Activated CD4-positive, alpha-beta T cell treated with anti-CD3 and anti-CD28 coated beads, Interleukin-2, amount 10 ng/mL, durations not matched to agents 24 days and 14 days (primary cell): ENCODE data around the gene CTSO. TPM values are rescaled to one million over a fixed set of nuclear protein-coding genes. Genes with fewer than 3 reads are reported as not detected.
"Not testable (repeated sequence)": the region's sequence is repeated elsewhere in the genome, so short reads cannot be mapped to it uniquely, and the experiment has no call there.

Experiments
- DNase-seq: peaks from one replicate; pipeline ENCODE4 v3.0.0; 2022
- H3K27ac Mint-ChIP-seq: one replicate; pipeline ENCODE4 v1.8.0; 2022; ENCODE audit warnings: mild to moderate bottlenecking, mixed read lengths
- H3K27me3 Mint-ChIP-seq: one replicate; pipeline ENCODE4 v1.8.0; 2022; ENCODE audit warnings: mixed read lengths
- H3K36me3 Mint-ChIP-seq: one replicate; pipeline ENCODE4 v1.8.0; 2022; ENCODE audit warnings: low read depth, mild to moderate bottlenecking, mixed read lengths
- H3K4me1 Mint-ChIP-seq: one replicate; pipeline ENCODE4 v1.8.0; 2021; ENCODE audit warnings: mixed read lengths
- H3K4me3 Mint-ChIP-seq: one replicate; pipeline ENCODE4 v1.8.0; 2022; ENCODE audit warnings: mild to moderate bottlenecking, moderate library complexity, mixed read lengths
- H3K9me3 Mint-ChIP-seq: one replicate; pipeline ENCODE4 v1.8.0; 2021; ENCODE audit warnings: mixed read lengths
- intact Hi-C: fragments of 100-400 bp; cut with micrococcal nuclease; formaldehyde crosslinking; loops from one replicate; pipeline ENCODE4 v1.15.1; 2023
- total RNA-seq: library from RNA; stranded (reverse); gene quantifications from 2 replicates; pipeline ENCODE4 v1.2.3, GENCODE V29; 2022

Gene CTSO
- total RNA-seq, 1 donor from 2014 or later = 0.93 TPM

GRCh38 chr4:155908187-155909139, 45.2 kb downstream of the CTSO start:
- Mint-ChIP-seq H3K9me3 (no peaks in the 10 kb centered on the region), H3K27ac (no peak overlapping the region), H3K4me1 (peaks cover 10% of the 10 kb centered on the region), H3K36me3 (no peaks in the 10 kb centered on the region), H3K4me3 (no peak overlapping the region), H3K27me3 (peaks cover 4% of the 10 kb centered on the region)
- intact Hi-C loops = no loop called here
- no peak for DNase-seq

GRCh38 chr4:155907556-155907955, 46.1 kb downstream of the CTSO start:
- Mint-ChIP-seq H3K27me3 (peaks cover 4% of the 10 kb centered on the region), H3K27ac (no peak overlapping the region), H3K36me3 (no peaks in the 10 kb centered on the region), H3K9me3 (no peaks in the 10 kb centered on the region), H3K4me1 (peaks cover 10% of the 10 kb centered on the region), H3K4me3 (no peak overlapping the region)
- no peak for DNase-seq
- intact Hi-C loops = no loop called here

DNA sequence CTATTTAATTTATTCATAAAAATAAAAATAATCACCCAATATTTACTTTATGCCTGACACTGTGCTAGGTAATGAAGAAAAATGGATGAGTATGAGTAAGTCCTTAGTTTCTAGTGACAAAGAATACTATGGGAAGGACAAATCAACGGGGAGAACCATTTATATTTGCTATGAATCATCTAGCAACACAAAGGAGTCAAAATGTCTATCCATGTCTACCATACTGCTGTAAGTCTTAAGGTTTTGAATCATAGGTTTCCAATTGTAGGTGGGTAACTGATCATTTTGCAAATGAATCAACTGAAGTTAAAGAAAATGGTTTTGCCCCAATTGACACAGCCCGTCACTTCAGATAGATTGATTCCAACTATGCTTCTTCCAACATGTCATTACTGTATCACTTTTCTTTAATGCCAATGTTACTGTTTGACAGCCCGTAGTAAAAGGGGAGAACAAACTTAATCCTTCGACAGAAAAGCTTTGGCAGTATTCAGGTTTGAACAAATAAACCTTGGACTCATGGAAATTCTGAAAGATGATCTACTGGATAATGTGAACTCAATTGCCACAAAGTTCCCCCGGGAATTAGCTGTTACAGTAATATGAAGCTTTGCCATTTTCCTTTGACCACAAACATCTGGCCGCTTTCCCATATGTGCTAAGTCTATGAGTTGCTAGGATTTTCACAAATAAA, 47.0 kb downstream of the CTSO start:
- Mint-ChIP-seq H3K4me3 (no peak overlapping the region), H3K27me3 (peaks cover 4% of the 10 kb centered on the region), H3K4me1 (peaks cover 8% of the 10 kb centered on the region), H3K36me3 (no peaks in the 10 kb centered on the region), H3K9me3 (no peaks in the 10 kb centered on the region), H3K27ac (no peak overlapping the region)
- DNase-seq = no peak
- intact Hi-C loops = no loop called here

GRCh38 chr4:155904331-155904730, 49.3 kb downstream of the CTSO start:
- H3K36me3 Mint-ChIP-seq = no peaks in the 10 kb centered on the region

GRCh38 chr4:155903453-155903852, 50.2 kb downstream of the CTSO start, which contains the start of gene TDO2:
Gene TDO2 (plus strand): TSS chr4:155903696. CDS start chr4:155903759, 63 bp downstream.
- H3K36me3 Mint-ChIP-seq = no peaks in the 10 kb centered on the region
- no peaks in the 10 kb centered on the region for H3K9me3 Mint-ChIP-seq
- peaks cover 4% of the 10 kb centered on the region for H3K27me3 Mint-ChIP-seq
- H3K4me3 Mint-ChIP-seq = no peak within 1 kb of the TSS
- H3K27ac Mint-ChIP-seq = no peak within 1 kb of the TSS
- peaks cover 6% of the 10 kb centered on the region for H3K4me1 Mint-ChIP-seq
- intact Hi-C loops = no loop called here
- DNase-seq = no peak

More at GRCh38 chr4:155904331-155904730, 49.3 kb downstream of the CTSO start:
- no peak overlapping the region for H3K4me3 Mint-ChIP-seq
- no peak for DNase-seq
- H3K9me3 Mint-ChIP-seq = no peaks in the 10 kb centered on the region
- peaks cover 6% of the 10 kb centered on the region for H3K4me1 Mint-ChIP-seq
- intact Hi-C loops = no loop called here
- no peak overlapping the region for H3K27ac Mint-ChIP-seq
- H3K27me3 Mint-ChIP-seq = peaks cover 4% of the 10 kb centered on the region

- H3K36me3 Mint-ChIP-seq = no peaks in the 10 kb centered on the region
- H3K4me1 Mint-ChIP-seq = no peaks in the 10 kb centered on the region
- no peak overlapping the region for H3K4me3 Mint-ChIP-seq
- intact Hi-C loops = no loop called here
- no peak for DNase-seq
- H3K9me3 Mint-ChIP-seq = no peaks in the 10 kb centered on the region
- no peak overlapping the region for H3K27ac Mint-ChIP-seq
- peaks cover 2% of the 10 kb centered on the region for H3K27me3 Mint-ChIP-seq
Measured at GRCh38 chr4:155901013-155901412, 52.7 kb downstream of the CTSO start.

DNA sequence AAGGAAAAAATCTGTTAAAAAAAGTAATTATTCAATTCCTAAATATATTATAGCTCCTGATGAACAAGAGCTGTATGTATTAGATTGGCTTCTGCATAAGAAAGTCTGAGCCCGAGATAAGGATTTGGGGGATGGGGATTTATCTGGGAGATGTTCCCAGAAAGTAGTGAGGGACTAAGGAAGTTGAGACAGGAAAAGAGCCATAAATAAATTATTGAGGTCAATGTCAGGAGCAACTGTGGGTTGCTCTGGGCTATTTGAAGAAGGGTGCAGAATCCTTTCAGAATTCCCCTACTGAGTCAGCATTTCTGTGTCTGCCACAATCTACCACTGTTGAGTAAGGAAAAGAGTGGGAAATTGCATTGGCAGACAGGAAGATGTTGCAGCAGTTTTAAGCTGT, 53.3 kb downstream of the CTSO start:
- no peaks in the 10 kb centered on the region for H3K36me3 Mint-ChIP-seq
- peaks cover 2% of the 10 kb centered on the region for H3K27me3 Mint-ChIP-seq
- H3K4me1 Mint-ChIP-seq = no peaks in the 10 kb centered on the region
- no peak for DNase-seq
- H3K4me3 Mint-ChIP-seq = no peak overlapping the region
- H3K27ac Mint-ChIP-seq = no peak overlapping the region
- peaks cover 3% of the 10 kb centered on the region for H3K9me3 Mint-ChIP-seq
- intact Hi-C loops = no loop called here

- H3K27me3 Mint-ChIP-seq = no peaks in the 10 kb centered on the region
- H3K9me3 Mint-ChIP-seq = peaks cover 6% of the 10 kb centered on the region
- DNase-seq = no peak
- intact Hi-C loops = no loop called here
- H3K4me1 Mint-ChIP-seq = no peaks in the 10 kb centered on the region
- no peaks in the 10 kb centered on the region for H3K36me3 Mint-ChIP-seq
- no peak overlapping the region for H3K27ac Mint-ChIP-seq
- no peak overlapping the region for H3K4me3 Mint-ChIP-seq
Measured at GRCh38 chr4:155899891-155900290, 53.8 kb downstream of the CTSO start.

DNA sequence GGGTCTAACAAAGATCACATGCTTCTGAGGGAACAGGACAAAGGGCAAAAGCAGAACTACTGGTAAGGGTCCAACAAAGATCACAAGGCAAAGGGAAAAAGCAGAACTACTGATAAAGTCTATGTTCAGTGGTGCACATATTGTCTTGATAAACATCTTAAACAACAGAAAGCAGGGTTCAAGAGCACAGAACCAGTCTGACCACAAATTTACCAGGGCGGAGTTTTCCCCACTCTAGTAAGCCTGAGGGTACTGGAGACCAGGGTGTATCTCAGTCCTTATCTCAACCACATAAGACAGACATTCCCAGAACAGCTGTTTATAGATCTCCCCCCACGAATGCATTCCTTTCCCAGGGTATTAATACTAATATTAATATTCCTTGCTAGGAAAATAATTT, 55.3 kb downstream of the CTSO start:
- H3K27me3 Mint-ChIP-seq, H3K9me3 Mint-ChIP-seq, intact Hi-C loops, H3K36me3 Mint-ChIP-seq, DNase-seq, H3K27ac Mint-ChIP-seq, H3K4me1 Mint-ChIP-seq, H3K4me3 Mint-ChIP-seq: not testable (repeated sequence)

DNA sequence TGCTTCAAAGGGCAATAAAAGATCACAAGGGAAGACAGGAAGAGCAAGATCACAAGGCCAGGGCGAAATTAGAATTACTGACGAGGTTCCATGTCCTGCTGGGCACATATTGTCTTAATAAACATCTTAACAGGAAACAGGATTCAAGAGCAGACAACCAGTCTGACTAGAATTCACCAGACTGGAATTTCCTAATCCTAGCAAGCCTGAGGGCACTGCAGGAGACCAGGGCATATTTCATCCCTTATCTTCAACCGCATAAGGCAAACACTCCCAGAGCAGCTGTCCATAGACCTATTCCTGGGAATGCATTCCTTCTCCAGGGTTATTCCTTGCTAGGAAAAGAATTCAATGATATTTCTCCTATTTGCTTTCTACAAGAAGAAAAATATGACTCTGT, 62.6 kb downstream of the CTSO start:
- no peak for DNase-seq
- Mint-ChIP-seq H3K4me1 (no peaks in the 10 kb centered on the region), H3K36me3 (no peaks in the 10 kb centered on the region), H3K27ac (no peak overlapping the region), H3K4me3 (no peak overlapping the region), H3K27me3 (no peaks in the 10 kb centered on the region), H3K9me3 (peaks cover 6% of the 10 kb centered on the region)
- intact Hi-C loops = no loop called here

- Mint-ChIP-seq H3K36me3 (no peaks in the 10 kb centered on the region), H3K4me3 (no peak overlapping the region), H3K4me1 (no peaks in the 10 kb centered on the region), H3K27ac (no peak overlapping the region), H3K27me3 (no peaks in the 10 kb centered on the region), H3K9me3 (no peaks in the 10 kb centered on the region)
- no peak for DNase-seq
- intact Hi-C loops = no loop called here
Measured at GRCh38 chr4:155889946-155890345, 63.7 kb downstream of the CTSO start.

DNA sequence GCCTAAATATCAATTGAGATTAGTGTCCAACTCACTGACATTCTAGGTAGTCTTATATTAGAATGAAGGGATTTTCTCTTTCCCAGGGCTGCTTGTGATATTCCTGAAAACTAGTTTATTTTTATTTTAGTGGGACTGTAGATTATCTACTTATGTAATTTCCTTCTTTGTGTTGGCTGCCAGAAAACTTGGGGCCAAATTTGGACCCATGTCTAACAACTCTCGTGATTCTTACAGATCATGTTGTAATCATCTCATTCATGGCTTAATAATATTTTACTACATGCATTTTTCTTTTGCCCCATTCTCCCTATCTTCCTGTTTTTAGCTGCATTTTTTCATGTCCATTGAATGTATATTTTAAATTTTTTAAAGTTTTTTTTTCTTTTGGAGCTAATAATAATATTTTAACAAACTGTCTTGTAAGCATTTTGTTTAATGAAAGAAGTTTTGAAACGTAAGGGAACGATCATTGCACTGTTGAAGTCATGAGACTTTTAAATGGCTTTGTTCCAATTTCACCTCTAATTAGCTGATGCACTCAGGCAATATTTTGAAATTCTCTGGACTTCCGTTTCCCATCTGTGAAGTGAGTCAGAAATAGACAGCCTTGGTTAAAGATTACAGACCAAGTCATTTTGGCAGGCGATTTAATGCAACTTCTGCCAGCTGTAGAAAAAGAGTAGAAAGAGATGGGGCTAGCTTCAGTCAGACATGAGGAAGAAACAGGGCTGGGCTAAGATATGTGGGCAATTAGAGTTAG, 64.5 kb downstream of the CTSO start:
- DNase-seq = no peak
- H3K4me1 Mint-ChIP-seq = no peaks in the 10 kb centered on the region
- H3K27me3 Mint-ChIP-seq = no peaks in the 10 kb centered on the region
- no peaks in the 10 kb centered on the region for H3K9me3 Mint-ChIP-seq
- H3K27ac Mint-ChIP-seq = no peak overlapping the region
- intact Hi-C loops = no loop called here
- H3K4me3 Mint-ChIP-seq = no peak overlapping the region
- no peaks in the 10 kb centered on the region for H3K36me3 Mint-ChIP-seq

DNA sequence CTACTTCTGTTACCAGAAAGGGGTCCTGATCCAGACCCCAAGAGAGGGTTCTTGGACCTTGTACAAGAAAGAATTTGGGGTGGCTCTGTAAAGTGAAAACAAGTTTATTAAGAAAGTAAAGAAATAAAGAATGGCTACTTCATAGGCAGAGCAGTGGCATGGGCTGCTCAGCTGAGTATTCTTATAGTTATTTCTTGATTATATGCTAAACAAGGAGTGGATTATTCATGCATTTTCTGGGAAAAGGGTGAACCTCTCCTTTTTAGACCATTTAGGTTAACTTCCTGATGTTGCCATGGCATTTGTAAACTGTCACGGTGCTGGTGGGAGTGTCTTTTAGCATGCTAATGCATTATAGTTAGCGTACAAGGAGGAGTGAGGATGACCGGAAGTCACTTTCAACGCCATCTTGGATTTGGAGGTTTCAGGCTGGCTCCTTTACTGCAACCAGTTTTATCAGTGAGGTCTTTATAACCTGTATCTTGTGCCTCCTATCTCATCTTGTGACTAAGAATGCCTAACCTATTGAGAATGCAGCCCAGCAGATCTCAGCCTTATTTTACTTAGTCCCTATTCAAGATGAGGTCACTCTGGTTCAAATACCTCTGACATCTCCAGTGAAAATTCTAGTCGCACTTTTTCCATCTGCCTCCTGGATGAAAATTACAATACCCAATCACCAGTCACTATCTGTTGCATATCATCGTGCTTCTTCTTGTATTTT, 65.7 kb downstream of the CTSO start:
- H3K27me3 Mint-ChIP-seq = no peaks in the 10 kb centered on the region
- no peaks in the 10 kb centered on the region for H3K36me3 Mint-ChIP-seq
- DNase-seq = no peak
- no peaks in the 10 kb centered on the region for H3K9me3 Mint-ChIP-seq
- H3K4me1 Mint-ChIP-seq = no peaks in the 10 kb centered on the region
- H3K4me3 Mint-ChIP-seq = no peak overlapping the region
- intact Hi-C loops = no loop called here
- no peak overlapping the region for H3K27ac Mint-ChIP-seq
